ENCODE data around the gene AVPR1A.
"Not testable (repeated sequence)": the region's sequence is repeated elsewhere in the genome, so short reads cannot be mapped to it uniquely, and the experiment has no call there.

The AVPR1A gene

DNA sequence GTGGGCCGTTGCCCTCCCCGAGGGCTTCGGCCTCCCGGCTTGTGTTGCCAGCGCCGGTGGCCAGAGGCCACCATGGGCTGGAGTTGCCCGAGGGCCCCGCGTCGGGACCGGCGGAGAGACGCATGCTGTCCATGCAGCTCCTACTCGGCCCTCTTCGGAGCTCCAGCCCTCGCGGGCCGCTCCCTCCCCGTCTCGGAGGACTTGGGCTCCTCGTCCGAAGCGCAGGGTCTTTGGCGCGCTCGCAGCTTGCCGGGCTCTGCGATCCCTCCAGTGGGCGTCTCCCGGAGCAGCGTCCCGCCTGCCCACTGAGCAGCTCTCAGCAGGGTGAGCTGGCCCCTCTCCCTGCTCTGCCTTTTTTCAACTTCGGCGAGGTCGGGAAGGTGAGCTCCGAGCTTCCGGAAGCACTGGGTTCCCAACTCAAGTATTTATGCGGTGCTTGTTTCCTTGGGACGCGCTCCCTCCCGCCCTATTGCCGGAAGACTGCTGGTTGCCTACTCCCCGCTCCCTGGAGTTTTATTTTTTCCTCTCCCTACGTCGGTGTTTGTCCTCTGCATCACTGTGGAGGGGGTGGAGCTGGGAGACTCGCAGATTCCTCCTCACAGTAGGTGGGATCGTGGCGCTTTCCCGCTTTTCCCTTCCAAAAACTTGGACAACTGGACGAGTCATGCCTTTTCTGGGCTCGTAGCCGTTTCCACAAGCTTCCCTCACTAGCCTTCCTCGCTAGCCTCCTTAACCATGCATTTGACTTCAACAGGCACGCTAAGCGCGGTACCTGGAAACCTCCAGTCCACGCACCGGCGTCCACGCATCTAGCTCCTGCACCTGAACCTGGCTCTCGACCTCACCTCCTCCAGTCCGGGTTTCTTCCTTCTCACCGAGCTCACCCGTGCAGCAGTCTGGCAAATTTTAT lies at the start of gene AVPR1A:
TSS of gene AVPR1A (minus strand) at position 489 of the 910 bp plus-strand sequence. CDS start at position 124, 365 bp downstream.
- DNase-seq (ENCODE audit: extremely low read depth in 1 of 2, low read depth in 1 of 2), result no peak

DNA sequence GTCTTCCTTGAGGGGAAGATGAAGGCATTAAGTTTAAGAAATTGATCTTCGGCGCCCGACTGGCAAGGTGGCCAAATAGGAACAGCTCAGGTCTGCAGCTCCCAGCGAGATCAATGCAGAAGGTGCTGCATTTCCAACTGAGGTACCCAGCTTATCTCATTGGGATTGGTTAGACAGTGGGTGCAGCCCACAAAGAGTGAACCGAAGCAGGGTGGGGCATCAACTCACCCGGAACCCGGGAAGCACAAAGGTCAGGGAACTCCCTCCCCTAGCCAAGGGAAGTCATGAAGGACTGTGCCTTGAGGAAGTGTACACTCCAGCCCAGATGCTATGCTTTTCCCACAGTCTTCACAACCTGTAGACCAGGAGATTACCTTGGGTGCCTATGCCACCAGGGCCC lies 45.2 kb upstream of the AVPR1A start:
- no peak for DNase-seq (ENCODE audit: extremely low read depth in 1 of 2, low read depth in 1 of 2)

DNA sequence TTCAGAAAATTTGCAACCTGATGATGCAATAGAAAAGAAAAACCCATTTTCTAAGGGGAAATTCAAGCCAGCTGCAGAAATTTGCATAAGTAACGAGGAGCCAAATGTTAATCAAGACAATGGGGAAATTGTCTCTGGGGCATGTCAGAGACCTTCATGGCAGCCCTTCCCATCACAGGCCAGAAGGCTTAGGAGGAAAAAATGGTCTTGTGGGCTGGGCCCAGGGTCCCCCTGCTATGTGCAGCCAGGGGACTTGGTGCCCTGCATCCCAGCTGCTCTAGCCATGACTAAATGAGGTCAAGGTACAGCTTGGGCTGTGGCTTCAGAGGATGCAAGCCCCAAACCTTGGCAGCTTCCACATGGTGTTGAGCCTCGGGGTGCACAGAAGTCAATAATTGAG lies 28.2 kb upstream of the AVPR1A start:
- no peak for DNase-seq (ENCODE audit: extremely low read depth in 1 of 2, low read depth in 1 of 2)

DNA sequence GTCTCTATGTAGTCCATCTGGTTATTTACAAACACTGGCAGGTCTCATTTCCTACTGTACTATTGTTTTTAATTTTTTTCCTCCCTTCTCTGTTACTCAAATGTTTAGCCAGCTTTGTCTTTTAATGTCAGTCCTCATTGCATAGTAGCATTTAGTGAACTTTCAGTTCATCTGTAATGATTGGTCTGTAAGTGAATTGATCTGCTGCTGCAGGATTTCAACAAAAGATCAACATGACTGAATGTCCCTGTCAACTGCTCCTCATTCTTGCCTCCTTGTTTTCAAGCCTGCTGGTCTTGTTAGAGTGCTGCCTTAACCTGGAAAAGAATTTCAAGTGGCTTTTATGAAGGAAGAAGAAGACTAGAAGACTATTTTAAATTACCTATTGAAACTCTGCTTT lies 19.3 kb upstream of the AVPR1A start:
- DNase-seq (ENCODE audit: extremely low read depth in 1 of 2, low read depth in 1 of 2), result no peak

DNA sequence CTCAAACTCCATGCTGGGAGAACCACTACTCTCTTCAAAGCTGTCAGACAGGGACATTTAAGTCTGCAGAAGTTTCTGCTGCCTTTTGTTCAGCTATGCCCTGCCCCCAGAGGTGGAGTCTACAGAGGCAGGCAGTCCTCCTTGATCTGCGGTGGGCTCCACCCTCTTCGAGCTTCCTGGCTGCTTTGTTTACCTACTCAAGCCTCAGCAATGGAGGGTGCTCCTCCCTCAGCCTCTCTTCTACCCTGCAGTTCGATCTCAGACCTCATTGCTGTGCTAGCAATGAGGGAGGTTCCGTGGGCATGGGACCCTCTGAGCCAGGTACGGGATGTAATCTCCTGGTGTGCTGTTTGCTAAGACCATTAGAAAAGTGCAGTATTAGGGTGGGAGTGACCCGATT lies 16.7 kb upstream of the AVPR1A start:
- not testable (repeated sequence) for DNase-seq (ENCODE audit: extremely low read depth in 1 of 2, low read depth in 1 of 2)

DNA sequence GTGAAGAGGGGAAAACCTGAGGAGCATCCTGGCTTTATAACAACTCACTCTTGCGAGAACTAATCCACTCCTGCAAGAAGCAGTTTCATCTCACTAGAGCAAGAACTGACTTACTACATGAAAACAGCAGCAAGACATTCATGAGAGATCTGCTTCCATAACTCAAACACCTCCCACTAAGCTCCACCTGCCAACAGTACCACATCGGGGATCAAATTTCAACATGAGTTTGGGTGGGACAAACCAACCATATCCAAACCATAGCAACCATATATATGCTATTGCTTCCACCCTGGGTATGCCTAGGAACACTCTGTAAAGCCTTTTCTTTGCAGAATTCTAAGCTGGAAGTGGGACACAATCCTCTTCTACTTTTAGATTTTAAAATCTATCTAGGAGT lies 13.9 kb upstream of the AVPR1A start:
- no peak for DNase-seq (ENCODE audit: extremely low read depth in 1 of 2, low read depth in 1 of 2)

DNA sequence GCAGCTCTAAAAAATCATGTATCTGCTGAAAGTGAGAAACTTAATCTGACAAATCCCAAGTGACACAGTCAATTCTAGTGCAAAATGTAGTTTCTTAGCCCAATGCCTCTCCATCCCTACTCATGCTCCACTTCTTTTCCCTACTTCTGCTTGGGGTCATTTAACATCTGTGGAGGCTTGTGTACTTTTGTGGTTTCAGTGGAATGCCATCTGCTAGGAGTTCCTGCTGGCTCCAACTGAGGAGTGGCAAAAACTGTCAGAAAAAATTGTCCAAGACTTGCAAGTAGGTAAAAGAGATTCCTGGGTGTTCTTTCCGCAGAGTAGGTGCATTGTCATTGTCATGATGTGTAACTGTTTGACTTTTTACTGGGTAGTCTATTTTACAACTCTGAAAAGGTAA lies 12.5 kb upstream of the AVPR1A start:
- no peak for DNase-seq (ENCODE audit: extremely low read depth in 1 of 2, low read depth in 1 of 2)

GRCh38 chr12:63155375-63155774 lies 4.4 kb upstream of the AVPR1A start:
- no peak for DNase-seq (ENCODE audit: extremely low read depth in 1 of 2, low read depth in 1 of 2)

GRCh38 chr12:63154560-63154959 lies 3.6 kb upstream of the AVPR1A start:
- no peak for DNase-seq (ENCODE audit: extremely low read depth in 1 of 2, low read depth in 1 of 2)

DNA sequence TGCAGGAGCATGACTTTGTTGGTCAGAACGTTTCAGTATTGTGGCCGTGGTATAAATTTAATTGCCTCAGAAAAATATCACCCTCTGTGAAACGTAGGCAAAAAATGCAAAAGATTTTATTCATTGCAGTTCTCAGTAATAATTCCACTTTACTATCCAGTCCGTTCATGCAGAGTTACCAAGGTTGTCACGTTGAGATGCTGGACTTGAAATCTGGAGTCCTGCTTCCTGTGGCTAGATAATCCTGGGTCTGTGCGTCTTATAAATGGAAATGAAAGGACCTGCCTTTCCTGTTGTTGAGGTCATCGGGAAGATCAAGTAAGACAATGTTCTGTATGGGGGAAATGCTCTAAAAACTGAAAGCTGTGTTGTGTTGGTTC lies 1.3 kb upstream of the AVPR1A start:
- no peak for DNase-seq (ENCODE audit: extremely low read depth in 1 of 2, low read depth in 1 of 2)

- peak in 1 of 2 donors; percentile 8 for DNase-seq (ENCODE audit: extremely low read depth in 1 of 2, low read depth in 1 of 2)
Measured at GRCh38 chr12:63151623-63152320, 771 bp upstream of the AVPR1A start.

DNA sequence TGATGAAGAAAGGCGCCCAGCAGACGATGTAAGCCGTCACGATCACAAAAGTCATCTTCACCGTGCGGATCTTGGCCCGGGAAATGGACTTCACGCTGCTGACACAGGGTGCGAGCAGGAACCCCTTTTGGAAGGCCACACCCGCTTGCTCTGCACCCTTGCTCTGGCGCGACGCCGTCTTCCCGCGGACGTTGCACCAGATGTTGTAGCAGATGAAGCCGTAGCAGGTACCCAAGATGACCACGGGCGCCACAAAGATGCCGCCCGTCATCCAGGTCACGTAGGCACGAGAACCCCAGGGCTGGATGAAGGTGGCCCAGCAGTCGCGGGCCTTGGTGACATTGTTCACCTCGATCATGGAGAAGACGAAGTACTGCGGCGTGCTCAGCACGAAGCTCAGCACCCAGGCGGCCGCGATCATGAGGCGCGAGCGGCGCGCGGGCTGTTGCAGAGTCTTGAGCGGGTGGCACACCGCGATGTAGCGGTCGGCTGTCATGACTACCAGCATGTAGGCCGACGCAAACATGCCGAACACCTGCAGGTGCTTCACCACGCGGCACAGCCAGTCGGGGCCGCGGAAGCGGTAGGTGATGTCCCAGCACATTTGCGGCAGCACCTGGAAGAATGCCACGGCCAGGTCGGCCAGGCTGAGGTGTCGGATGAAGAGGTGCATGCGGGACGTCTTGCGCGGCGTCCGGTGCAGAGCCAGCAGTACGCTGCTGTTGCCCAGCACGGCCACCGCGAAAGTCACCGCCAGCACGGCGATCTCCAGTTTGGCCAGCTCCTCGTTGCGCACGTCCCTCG lies 890 bp downstream of the AVPR1A start:
- DNase-seq (ENCODE audit: extremely low read depth in 1 of 2, low read depth in 1 of 2), result no peak

DNA sequence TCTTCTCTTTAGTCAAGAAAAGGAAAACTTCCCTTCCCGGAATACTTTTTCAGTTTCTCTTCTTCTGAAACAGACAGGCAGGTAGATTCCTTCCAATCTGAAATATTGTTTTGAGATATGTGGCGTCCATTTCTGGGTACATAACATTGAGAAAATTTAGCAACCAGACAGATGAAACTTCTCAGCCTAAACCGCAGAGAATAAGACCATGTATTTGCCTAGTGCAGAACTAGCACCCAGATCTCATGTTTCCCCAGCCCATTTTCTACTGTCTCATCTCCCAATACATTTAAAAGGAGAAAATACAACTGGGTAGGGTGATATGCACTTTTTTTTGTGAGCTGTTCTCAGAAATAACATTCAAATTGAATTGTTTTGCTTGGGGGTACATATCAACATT lies 6.4 kb downstream of the AVPR1A start:
- no peak for DNase-seq (ENCODE audit: extremely low read depth in 1 of 2, low read depth in 1 of 2)

GRCh38 chr12:63138488-63138887 lies 12.5 kb downstream of the AVPR1A start:
- DNase-seq (ENCODE audit: extremely low read depth in 1 of 2, low read depth in 1 of 2), result no peak

DNA sequence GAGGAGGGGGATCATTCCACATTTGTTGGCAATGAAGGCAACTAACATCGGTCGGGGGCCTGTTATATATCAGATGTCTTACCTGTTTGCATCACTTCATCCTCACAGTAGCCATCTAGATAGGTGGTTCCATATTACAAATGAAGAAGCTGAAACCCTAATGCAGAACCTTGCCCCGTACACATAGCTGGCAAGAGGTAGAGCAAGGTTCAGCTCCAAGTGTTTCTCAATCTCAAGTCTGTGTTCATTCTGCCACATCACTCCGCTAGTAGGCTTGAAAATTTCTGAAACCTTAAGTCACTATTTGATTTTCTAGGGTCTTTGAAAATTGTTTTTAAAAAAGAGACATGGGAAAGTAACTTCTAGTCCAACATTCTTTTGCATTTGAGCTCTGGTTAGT lies 17.0 kb downstream of the AVPR1A start:
- DNase-seq (ENCODE audit: extremely low read depth in 1 of 2, low read depth in 1 of 2), result no peak

GRCh38 chr12:63132201-63132600 lies 18.8 kb downstream of the AVPR1A start:
- DNase-seq (ENCODE audit: extremely low read depth in 1 of 2, low read depth in 1 of 2), result no peak

DNA sequence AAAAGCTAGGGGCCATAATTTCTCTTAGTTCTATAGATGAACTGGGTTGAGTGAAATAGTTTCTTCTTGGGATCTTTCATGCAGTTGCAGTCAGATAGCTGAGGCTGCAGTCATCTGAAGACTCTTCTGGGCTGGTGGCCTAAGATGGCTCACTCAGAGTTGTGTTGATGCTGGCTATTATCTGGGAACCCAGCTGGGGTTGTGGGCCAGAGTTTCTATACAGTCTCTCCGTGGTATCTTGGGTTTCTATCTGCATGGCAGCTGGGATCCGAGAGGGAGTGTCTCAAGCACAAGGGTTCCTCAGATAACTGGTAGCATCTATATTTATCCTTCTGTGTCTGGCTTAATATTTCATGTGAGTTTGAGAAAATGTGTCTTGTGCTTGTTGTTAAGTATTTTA lies 21.1 kb downstream of the AVPR1A start:
- DNase-seq (ENCODE audit: extremely low read depth in 1 of 2, low read depth in 1 of 2), result no peak

GRCh38 chr12:63124778-63125177 lies 26.2 kb downstream of the AVPR1A start:
- no peak for DNase-seq (ENCODE audit: extremely low read depth in 1 of 2, low read depth in 1 of 2)

DNA sequence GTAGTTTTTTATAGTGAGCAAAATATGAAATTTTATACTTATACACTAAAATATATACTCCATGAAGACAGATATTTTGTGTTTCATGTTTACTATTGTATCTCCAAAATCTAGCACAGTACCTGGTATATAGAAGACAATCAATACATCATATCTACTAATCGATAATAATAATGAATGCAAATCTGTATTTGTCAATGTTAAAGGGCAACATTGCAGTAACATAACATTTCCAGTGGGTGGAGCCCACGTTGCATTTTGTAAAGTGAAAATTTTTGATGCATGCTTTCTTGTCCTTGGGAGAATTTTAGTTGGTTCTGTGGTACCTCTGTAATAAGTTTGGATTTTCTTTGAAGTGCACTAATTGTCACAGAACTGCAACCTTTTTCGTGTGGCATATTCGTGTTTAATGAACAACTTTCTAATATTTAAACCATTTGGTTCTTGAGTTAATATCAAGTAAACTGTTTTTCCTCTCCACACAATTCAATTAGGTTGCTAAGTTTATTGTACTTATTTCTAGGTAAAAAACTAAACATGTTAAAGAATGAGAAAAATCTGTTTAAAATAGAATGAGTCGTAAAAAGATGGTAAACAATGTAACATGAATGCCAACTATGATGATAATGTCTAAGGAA lies 47.4 kb downstream of the AVPR1A start:
- DNase-seq (ENCODE audit: extremely low read depth in 1 of 2, low read depth in 1 of 2), result no peak

DNA sequence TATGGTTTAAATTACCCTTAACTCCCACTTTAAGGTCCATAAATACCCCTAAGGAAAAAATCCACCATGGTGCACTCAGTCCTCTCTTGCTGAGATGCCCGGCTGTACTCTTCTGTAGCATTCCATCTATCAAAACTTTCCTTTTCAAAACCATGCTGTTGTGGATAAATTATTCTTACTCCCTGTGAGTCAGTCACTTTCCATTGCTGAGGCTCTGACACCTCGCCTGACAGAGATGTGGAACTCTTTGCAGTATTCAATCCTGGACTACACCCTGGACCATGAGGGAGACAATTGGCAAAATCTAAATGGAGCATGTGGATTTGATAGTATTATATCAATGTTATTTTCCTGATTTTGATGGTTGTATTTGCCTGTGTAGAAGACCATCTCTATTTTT lies 49.1 kb downstream of the AVPR1A start:
- DNase-seq (ENCODE audit: extremely low read depth in 1 of 2, low read depth in 1 of 2), result no peak

DNA sequence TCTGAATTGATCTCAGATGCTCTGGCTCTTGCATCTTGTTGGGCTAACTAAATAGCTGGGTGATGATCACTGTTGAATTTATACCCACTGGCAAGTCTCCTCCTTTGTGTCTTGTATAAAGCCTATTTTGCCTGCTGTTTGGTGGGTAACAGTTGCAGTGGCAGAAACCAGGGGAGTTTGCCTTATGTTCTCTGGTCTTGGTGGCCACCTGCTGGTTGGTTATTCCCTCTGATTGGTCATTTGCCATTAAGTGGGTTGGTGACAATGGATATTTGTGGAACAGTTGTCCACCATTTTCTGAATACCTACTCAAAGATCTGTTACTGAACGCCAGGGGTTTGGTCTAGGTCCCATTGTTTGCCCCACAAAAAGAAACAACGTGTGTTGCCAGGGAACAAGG lies 52.1 kb downstream of the AVPR1A start:
- DNase-seq (ENCODE audit: extremely low read depth in 1 of 2, low read depth in 1 of 2), result no peak

Measured in stimulated activated CD8-positive, alpha-beta memory T cell treated with anti-CD3 and anti-CD28 coated beads, Interleukin-7, amount 100 ng/mL, for 48 hours (primary cell).